ENCODE data around the gene HMGXB4.

HMGXB4 gene

DNA sequence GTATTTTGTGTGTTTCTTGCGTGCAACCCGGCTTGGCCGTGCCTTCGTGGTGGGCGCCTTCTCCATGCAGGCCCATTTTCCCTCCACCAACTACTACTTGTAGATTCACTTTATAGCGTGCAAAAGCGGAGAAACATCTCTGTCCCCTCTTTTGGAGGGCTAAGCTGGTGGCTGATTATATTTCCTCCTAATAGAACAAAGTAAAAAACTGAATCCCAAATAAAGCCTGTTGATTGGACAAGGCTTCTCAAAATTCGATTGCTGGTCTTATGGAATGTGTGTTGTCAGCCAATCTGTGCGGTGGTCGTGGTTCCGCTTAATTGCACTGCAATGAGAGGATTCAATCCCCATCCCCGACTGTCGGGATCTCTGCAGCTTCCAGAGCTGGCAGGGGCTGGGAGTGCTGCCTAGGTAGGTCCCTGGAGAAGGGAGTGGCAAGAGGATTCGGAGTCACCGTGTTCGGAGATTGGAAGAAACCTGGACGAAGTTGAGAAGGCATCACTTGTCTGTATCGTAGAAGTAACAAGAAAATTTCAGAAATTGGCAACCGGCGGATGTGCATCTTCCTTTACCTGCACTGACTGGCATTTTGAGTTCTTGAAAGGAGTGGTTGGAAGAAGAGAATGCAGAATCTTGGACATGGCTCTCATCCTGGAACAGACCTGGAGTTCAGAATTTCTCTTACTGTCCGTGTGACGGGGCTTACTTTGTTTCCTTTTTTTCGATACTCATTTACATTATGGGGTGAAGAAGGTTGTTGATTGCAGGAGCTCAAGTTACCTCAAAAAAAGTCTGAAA, 1.1 kb downstream of the HMGXB4 start:
- peak; percentile 2 for DNase-seq

DNA sequence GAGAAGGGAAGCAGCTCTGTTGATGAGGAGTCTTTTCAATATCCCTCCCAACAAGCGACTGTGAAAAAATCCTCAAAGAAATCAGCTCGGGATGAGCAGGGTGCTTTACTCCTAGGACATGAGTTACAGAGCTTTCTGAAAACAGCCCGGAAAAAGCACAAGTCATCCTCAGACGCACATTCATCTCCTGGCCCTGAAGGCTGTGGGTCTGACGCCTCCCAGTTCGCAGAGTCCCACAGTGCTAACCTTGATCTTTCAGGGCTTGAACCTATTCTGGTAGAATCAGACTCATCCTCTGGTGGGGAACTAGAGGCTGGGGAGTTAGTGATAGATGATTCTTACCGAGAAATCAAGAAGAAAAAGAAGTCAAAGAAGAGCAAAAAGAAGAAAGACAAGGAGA, 7.7 kb downstream of the HMGXB4 start:
- no peak for DNase-seq

DNA sequence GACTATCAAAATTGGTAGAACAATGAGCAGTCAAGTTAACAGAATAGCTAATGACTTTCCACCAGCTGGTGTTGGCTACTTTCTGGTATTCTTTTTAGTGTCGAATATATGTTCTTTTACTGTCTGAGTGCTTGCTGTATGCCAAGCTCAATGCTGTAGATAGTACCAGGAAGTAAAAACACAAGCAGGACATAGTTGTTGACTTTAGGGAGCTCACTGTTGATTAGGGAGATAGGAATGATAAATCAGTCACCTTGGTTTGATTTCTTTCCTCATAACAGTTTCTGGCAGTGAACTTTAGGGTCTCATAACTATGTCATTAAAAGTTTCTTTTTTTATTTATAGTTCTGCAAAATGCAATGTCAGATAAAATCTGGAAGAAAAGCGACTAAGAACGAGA, 9.0 kb downstream of the HMGXB4 start:
- peak; percentile 1 for DNase-seq

DNA sequence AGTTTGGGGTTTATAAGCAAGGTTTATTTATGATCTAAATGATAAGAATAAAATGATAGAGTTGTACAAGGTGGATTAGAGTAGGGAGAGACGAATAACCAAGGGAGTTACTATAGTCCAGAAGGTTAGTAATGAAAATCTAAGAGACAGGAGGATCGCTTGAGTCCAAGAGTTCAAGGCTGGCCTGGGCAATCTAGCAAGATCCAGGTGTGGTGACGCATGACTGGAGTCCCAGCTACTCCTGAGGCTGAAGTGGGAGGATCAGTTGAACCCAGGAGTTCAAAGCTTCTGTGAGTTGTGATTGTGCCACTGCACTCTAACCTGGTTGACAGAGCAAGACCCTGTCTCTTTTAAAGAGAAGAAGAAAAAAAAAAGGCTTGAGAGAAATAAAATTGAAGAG, 12.3 kb downstream of the HMGXB4 start:
- no peak for DNase-seq

DNA sequence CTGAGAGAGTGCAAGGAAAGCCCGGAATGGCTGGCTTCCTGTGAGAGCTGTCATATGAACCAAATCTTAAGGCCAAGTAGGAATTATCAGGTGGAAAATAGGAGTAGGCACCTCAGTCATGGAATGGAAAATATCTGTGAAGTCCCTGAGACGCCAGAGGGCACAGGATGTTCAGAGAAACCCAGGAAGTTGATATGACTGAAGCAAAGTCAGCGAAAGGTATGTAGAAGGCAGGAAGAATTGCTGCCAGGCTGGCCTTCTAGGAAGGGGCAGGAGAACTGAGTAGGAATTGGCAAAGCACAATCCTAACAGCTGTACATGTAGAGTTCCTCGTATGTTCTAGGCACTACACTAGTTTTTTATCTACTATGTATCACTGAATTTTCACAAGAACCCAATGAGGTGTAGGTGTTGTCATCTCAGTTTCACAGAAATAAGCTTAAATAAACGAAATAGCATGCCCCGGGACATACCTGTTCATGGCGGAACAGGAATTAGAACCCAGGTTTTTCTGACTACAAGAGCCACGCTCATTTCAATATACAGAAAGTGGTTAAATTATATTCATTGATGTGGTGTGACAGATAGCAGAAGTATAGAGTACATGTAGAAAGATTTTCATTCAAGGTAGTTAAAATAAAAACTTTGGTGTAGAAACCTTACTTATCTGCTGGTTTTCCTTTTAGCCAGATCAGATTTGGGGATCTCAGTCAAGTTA, 17.0 kb downstream of the HMGXB4 start:
- DNase-seq, result no peak

DNA sequence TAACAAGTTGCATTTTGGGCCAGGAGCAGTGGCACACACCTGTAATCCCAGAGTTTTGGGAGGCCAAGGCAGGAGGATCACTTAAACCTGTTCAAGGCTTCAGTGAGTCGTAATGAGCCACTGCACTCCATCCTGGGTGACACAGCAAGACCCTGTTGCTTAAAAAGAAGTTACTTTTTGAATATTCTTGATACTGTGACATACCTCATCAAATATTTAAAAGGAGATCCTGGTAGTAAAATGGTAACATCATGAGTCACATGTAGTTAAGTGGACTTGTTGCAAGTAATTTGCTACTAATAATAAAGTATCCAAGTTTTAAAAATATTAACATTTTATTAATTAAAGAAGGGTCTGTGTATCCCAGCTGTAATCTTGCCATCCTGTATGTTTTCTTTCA, 18.3 kb downstream of the HMGXB4 start:
- DNase-seq, result no peak

DNA sequence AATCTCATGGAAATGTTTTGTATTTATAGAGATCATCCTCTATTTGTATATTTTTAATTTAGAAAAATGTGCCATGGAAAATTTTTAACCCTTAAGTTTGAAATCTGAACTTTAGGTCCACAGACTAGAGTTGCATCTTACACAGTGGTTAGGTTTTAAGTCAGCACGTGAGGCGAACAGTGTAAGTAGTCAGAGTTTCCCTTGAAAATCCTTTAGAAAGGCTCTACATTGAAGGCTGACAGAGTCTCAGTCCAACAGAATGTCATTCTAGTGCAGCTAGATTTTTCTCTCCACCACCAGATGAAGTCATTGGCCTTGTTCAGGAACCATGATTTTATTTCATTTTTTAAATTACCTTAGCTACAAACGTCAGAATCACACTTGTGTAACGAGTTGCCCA, 18.7 kb downstream of the HMGXB4 start:
- DNase-seq, result no peak

DNA sequence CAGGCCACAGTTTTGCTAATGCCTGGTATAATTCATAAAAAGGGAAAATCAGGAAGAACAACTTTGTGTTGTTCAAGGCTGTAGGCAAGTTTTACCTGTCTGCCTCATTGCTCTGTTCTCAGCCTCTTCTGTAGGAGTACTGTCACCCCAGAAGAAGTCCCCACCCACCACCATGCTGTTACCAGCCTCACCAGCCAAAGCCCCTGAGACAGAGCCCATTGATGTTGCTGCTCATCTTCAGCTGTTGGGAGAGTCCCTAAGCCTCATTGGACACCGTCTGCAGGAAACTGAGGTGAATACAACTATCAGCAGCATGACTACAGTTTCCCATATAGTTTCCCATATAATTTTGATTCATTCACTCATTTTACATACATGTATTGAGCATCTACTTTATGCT, 30.8 kb downstream of the HMGXB4 start:
- no peak for DNase-seq

DNA sequence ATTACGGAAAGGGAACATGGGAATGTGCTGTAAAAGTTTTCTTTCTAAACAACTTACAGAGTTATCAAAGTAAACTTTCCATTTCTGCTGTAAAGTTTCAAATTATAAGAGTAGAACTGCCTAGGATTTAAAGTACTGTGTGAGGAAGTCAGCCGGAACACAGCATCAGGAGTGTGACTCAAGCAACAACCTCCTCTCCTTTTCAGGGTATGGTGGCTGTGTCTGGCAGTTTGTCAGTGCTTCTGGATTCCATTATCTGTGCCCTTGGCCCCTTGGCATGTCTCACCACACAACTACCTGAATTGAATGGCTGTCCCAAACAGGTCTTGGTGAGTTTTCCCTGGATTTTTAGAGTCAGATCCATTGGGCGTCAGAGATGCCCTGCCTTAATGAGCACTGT, 35.5 kb downstream of the HMGXB4 start:
- no peak for DNase-seq

DNA sequence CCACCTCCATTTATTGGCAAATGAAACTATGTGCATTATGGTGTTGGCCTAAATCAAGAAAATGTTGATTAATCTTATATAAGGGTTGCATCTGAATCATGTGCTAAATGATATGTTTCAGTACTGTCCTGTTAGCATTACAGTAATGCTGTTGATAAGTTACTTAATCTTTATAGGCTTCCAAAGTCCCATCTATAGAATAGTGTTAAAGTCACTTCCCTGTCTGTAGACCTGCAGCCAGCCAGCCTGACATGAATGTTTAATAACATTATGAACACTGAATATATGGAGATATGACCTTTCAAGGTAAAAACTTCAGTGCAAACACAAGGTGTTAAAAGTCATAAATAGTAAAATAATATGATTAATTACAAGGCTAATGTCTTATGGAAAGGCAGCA, 38.8 kb downstream of the HMGXB4 start:
- no peak for DNase-seq

DNA sequence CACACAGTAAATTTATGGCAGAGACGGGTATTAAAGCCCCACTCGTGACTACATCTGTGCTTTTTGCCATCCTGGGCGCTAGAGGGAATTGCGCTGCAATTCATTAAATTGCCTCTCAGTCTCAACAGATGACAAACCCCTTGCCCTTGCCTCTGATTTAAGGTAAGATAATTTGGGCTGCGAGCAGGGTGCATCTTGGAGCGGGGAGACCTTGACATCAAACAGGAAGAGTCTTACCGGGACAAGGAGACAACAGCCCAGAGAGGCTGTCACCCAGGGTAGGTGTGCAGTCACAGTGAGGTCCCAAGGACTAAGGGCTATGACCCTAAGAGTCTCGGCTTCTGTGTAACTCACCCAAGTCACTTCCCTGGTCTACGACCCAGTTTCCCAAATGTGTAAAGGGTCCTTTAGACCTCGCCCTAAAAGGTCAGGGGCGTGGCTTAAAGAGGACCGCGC, 42.0 kb downstream of the HMGXB4 start:
- peak; percentile 63 for DNase-seq

DNA sequence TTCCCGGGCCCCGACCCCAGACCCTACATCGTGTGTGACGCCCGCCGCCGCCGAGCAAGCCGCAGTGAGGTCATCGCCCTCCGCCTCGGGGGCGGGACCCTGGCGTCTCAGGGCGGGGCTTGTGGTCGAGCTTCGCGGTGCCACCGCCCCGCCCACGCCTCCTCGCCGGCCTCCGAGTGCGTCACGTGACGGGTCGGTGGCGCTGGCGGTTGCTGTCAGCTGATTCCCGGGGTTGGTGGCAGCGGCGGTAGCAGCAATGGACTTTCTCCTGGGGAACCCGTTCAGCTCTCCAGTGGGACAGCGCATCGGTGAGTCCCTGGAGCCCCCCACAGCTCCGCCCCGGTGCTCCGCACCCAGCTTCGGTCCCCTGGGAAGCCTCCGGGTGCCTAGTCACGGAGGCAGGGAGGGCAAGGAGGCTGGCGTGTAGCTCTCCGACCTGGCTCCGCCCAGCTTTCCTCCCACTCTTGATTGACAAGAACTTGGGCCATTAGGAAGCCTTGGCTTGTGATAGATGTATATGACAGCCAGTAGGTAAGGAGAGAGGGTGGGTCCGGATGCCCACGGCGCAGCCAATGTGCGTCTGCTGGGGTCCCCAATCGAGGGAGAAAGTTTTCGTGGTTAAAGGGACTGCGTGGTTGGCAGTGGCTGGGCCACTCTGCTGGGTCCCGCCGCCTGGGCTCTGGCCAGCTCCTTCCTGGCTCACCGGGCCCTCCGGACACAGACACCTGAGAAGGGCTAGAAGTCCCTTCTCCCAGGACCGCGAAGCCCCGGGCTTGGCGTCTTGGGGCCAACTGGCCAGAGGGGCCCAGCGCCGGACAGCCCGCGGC, 42.6 kb downstream of the HMGXB4 start, which contains the start of gene TOM1:
Gene TOM1, plus strand, starts transcription at position 222 of the 827 bp plus-strand sequence. Its CDS starts 35 bp downstream, at position 257.
- peak; percentile 91 for DNase-seq

DNA sequence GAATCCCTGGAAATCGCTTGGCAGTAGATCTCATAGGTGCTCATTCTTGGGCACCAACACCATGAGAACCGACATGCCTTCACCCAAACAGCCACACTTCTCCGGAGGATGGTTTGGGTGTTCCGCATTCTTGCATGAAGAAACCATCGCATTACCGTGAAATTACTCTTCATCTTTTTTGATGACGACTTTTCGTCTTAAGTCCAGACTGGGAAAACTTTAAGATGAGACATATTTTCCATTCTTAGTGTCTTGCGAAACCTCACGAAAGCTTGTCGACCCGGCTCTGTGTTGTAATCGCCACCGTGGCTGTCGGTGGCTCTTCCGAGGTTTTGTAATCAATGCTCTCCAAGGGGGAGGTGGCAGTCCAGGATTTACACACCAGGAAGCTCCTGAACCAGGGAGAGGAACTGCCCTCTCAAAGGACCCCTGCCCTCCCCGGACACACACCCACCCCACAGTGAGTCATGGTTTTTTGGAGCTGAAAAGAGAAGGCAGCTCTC, 44.1 kb downstream of the HMGXB4 start:
- DNase-seq, result no peak

DNA sequence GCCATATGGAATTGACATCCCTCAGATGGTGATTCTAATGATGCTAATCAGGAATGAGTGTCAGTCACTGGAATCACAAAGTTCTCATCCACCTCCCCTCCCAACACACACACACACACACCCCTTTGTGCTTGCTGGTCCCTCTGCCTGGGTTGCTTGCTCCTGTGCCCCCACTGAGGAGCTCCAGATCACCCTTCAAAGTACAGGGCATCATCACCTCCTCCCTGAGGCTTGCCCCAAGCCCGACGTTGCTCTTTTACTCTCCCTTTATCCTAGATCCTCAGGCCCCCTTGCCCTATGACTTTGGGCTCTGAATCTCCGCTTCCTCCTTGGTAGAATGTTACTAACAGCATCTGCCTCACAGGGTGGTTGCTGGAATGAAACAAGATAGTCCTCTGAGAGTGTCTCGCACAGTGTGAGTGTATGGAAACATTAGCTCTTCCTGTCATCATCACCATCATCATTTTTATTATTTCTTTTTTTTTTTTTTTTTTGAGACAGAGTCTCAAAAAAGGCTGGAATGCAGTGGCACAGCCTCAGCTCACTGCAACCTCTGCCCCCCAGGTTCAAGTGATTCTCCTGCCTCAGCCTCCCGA, 45.8 kb downstream of the HMGXB4 start:
- DNase-seq, result no peak

DNA sequence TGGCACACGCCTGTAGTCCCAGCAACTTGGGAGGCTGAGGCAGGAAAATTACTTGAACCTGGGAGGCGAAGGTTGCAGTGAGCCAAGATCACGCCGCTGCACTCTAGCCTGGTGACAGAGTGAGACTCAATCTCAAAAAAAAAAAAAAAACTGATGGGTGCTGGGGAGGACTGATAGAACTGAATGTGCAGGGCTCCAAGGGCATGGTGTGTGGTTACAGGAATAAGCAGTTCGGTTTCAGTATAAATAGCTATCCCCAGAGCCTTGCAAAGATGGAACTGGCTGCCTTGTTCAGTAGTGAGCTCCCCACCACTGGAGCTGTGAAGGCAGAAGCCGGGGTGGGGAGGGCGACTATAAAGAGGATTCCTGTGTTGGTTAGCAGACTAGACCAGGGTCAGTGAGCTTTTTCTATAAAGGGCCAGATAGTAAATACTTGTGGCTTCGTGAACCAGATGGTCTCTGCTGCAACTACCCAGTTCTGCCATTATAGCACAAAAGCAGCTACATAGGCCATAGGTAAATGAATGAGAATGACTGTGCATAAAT, 48.3 kb downstream of the HMGXB4 start:
- DNase-seq, result no peak

DNA sequence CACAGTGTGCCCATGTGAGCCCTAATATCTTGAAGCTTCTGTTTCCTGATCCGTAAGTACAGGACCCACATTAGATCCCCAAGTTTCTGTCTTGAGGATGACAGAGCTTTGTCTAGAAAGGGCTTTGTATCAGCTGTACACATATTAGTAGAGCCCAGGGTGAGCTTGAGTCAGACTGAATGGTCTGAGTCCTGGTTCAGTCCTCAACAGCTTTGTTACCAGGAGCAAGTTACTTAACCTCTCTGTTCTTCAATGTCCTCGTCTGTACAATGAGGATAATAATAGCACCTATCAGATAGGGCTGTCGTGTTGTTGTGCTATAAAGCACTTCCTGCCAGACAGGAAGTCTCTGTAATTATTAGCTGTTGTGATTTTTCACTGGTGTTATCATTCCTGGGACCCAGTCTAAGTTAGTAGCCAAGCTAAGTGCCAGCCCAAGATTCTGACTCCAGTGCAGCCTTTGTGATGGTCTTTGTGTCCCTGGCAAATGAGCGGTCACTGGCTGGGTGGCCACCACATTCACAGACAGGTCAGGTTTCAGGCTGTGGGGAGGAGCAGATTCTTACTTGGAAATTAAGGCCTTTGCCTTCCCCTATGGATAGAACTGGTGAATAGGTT, 49.2 kb downstream of the HMGXB4 start:
- DNase-seq, result no peak

DNA sequence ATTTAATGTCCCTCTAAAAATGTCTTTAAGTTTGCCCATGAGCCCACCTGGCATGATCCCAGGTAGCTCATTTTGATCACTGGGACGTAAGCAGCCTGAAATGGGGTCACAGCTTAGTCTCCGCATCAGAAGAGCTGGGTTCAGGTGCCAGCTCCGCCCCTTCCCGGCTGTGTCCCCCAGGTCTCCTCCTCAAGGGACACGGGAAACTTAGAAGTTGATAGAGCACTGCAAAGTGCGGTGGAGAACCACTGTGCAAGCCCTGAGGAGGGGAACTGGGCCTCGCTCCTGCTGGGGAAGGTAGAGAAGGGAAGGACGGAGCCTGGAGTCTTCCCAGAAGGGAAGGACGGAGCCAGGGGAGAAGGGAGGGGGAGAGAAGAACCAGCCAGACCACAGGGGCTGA, 50.1 kb downstream of the HMGXB4 start:
- DNase-seq, result no peak

DNA sequence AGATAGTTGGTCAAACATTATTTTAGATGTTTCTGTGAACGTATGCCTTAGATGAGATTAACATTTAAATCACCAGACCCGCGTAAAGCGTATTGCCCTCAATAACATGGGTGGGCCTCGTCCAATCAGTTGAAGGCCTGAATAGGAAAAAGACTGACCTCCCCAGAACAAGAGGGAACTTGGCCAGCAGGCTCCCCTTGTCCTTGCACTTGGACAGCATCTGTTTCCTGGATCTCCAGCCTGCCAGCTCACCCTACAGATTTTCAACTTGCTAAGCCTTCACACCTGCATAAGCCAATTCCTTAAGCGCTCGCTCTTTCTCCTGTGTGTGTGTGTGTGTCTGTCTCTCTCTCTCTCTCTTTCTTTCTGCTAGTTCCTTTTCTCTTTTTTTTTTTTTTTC, 50.6 kb downstream of the HMGXB4 start:
- DNase-seq, result no peak

DNA sequence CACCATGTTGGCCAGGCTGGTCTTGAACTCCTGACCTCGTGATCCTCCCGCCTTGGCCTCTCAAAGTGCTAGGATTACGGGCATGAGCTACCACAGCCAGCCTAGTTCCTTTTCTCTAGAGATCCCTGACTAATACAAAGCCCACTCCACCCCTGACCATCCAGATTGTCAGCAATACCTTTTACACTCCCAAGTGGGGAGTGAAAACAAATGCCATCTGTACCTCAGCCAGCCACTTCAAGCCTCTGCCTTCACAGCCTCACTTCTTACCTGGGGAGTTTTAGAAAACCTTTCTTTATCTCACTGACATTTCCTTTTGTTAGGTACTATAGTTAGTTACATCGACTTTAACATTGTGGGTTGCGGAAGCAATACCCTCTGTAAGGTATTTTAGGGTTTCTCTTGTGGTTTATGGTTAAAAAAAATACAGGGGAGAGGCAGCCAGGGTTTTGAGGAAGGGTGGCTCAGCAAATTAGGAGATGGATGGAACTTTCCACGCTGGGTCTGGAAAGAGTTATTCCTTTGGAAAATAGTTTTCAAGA, 51.3 kb downstream of the HMGXB4 start:
- DNase-seq, result no peak

DNA sequence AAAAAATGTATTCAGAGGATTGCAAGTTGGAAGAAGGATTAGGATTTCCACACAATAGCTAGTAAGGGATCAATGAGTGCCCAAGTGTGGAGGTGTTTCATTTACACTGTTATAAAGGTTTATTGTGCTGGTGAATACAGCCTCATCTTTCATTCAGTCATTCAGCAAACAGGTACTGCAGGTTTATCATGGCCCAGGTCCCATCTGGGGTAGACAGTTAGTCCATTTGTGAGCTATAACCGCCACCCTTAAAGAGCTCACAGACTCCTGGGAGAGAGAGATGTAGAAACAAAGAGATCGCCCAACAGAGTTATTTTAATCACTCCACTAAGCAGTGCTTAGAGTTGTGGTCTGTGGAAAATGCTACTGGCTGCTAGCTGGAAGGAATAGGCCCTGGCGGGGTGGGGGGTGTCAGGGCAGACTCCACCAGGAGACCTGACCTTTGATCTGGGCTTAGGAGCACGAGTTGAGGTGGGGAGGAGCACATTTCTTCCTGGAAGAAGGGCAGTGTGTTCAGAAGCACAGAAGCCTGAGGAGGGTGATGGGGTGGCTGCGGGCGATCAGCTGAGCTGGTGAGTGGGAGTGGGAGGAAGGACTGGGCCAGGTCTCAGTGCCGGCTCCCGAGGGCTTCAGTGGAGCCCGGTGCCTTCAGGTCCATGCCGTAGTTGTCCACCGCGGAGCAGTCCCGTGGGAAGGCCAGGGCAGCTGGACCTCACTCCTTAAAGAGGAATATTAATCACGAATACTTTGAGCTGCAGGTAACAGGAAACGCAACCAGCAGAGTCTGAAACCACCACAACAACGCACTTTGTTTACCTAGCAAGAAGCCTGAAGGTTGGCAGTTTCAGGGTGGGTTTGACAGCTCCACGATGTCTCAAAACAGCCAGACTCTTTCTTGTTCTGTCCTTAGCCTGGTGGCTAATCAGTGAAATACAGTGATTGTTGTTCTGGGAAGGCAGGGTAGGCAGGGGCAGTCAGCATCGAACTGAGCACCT, 53.6 kb downstream of the HMGXB4 start:
- DNase-seq, result peak; percentile 60
